Measurements from ENCODE around the gene GGA1.
"Not testable (repeated sequence)": the region's sequence is repeated elsewhere in the genome, so short reads cannot be mapped to it uniquely, and the experiment has no call there.

The GGA1 gene

DNA sequence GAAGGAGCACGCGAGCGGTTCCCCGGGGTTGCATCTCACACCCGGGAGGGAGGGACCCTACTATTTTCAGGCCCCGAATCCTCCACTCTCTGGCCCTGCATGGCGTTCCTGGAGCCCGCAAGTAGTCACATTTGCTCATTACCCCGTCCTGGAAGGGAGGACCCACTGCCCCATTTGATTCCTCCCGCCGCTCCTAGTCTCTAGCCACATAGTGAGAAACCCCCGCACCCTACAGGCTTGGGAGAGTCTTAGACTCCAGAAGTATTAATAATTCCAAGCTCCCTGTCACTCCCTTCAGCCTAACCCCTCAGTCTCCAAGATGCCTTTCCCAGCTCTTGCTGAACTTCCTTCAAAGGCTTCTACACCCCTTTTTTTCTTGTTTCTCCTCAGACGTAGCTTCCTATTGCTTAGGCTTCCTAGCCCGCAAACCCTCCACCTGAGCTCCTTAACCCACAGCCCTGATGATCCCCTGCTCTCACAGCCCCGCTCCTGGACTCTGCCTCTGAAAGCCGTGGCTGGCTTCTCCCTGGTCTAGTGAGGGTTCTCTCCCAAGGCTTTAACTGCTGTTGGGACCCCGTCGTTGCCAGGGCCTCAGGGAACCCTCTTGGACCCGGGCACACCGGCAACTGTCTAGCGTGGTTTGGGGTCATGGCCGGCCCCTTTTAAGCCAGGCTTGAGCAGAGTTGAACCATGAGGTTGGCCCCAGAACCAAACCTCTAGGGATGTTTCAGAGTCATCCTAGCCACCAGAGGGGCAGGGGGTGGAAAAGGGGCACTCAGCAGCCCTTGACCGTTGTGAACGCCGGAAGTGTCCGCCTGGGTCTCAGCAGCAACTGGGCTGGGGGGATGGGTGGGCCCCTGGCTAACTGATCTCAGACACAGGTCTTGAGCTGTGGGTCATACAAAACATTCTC lies 862 bp downstream of the GGA1 start:
- DNase-seq (ENCODE audit: low read depth in 2 of 2): no peak

DNA sequence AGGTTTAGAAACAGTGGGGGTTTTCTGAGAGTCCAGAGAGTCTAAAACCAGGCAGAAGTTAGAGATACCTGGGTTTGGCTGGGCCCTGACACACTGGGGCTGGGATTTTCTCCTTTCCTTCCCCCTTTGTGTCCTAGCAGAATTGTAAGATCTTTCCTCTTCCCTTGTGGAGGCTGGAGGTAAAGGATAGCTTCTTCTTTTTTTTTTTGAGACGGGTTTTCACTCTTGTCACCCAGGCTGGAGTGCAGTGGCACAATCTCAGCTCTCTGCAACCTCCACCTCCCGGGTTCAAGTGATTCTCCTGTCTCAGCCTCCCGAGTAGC lies 1.5 kb downstream of the GGA1 start:
- not testable (repeated sequence) for DNase-seq (ENCODE audit: low read depth in 2 of 2)

DNA sequence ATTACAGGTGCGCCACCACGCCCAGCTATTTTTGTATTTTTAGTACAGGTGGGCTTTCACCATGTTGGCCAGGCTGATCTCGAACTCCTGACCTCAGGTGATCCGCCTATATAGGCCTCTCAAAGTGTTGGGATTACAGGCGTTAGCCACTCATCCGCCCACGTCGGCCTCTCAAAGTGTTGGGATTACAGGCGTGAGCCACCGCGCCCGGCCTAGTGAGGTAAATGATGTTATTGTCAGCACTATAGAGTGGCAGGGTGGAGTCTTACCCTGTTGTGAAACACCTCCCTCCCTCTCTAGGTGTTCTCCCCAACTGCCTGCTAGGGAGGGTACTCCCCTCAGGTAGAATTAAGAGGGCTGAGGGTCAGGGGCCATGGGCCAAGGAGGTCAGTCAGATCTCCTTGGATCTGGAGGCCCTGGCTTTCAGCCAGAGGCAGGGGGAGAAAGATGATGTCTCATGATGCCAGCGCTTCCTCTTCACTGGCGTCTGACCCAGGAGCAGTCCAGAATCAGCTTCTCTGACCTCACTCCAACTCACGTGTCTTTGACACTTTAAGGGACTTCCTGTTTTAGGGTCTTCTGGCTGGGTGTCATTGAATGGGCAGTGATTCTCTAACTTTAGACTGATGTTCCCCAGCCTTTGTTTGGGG lies 2.0 kb downstream of the GGA1 start:
- DNase-seq (ENCODE audit: low read depth in 2 of 2): no peak

DNA sequence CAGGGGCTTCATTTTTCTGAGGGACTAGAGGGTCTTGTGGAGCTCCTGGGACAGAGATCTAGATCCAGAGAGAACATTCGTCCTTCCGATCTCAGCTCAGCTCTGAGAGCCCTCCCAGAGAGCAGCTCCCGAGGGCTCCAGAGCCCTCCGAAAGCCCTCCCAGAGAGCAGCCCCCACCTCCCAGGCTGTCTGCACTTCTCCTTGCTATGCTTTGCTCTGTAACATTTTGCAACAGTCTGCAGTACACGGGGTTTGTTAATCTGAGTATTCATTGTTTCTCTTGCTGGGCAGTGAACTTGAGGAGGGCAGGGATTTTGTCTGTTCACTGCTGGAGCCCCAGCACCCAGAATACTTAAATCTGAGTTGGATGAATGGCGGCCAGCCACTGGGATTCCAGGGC lies 2.6 kb downstream of the GGA1 start:
- DNase-seq (ENCODE audit: low read depth in 2 of 2): no peak

DNA sequence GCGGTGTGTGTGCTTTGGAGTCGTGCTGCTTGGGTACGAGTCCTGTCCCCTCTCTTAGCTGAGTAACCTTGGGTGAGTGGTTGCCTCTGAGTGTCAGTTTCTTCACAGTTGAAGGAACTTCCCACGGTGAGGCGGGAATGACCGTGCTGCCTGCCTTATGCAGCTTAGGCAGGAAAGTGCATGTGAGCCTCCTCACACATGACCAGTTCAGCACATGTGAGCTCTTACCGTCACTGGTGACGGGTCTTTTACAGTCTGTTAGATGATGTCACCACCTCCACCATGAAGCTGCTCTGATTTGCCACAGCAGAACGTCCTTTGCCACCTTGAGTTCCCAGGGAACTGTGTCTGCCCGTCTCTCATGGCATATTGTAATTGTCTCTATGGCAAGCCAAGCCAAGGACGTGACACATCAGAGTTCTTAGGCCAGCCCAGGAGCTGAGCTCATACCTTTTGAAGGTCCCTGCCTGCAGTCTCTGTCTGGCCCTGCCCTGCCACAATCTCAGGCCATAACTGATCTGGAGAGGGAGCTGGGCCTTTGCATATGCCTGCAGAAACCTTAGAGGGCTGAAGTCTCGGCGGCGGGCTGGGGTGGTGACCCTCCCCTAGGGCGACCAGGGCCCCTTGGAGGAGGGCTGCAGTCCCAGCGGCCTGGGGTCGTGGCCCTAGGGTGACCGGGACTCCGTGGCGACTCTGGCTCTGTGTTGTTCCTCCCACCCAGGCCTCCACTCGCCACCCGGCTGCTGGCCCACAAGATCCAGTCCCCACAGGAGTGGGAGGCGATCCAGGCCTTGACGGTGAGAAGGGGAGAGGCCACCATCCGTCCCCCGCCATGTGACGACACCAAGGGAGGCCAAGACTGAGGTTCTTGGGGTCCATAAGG lies 7.8 kb downstream of the GGA1 start:
- DNase-seq (ENCODE audit: low read depth in 2 of 2): no peak

DNA sequence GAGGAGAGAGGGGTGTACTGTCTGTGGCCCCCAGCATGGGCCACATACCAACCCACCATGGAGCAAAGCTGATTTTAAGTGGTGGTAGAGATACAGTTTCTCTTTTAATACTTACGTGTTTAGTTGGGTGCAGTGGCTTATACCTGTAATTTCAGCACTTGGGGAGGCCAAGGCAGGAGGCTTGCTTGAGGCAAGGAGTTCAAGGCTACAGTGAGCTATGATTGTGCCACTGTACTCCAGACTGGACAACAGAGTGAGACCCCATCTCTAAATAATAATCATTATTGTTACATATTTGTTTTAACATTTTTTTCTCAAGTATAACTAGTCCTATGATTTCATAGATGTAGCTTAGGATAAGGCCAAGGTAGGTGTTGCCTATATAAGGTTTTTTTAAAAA lies 8.8 kb downstream of the GGA1 start:
- DNase-seq (ENCODE audit: low read depth in 2 of 2): no peak

DNA sequence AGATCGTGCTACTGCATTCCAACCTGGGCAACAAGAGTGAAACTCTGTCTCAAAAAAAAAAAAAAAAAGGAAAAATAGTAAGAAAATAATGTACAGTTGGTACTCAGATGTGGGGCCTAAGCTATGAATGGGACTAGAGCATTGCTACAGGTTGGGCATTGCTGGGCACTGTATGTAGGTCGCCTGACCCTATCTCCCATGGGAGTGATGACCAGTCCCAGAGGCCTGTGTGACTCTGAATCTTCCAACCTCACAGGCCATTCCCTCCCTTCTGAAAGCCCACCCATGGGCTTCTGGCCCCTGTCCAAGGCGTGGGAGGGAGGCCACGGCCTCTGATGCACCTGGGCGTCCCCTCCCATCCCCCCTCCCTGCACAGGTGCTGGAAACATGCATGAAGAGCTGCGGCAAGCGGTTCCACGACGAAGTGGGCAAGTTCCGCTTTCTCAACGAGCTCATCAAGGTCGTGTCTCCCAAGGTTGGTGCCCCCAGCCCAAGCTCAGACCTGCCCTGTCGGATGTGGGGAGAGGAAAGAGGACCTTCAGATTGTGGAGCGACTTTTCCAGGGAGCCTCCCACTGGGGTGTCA lies 9.5 kb downstream of the GGA1 start:
- DNase-seq (ENCODE audit: low read depth in 2 of 2): no peak

DNA sequence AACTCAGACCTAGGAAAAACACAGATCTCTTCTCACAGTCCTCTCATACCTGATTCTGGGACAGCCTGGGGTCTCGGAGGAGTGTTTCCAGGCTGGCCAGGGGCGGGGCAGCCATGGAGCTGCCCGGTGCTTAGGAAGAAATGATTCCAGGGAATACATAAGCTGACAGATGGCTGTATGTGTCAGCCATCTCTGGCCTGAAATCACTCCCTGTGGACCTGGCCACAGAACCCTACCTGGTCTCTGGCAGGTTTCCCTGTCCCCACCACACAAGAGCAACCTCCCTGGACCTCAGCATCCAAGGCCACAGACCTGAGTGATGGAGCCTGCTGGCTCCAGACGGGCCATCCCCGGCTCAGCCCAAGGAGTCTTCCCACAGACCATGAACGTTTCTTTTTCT lies 10.0 kb downstream of the GGA1 start:
- no peak for DNase-seq (ENCODE audit: low read depth in 2 of 2)

DNA sequence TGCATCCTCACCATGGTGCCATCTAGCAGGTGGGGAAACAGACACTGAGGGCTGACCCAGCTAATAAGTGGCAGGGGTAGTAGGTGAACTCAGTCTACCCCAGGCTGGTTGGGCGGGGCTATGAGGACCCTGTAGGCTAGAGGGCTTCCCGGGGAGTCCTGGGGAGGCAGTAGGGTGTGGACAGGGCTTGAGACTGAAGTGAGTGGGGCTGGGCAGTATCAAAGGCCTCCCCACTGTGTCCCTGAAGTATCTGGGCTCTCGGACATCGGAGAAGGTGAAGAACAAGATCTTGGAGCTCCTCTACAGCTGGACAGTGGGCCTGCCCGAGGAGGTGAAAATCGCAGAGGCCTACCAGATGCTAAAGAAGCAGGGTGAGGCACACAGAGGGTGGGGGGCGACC lies 11.4 kb downstream of the GGA1 start:
- no peak for DNase-seq (ENCODE audit: low read depth in 2 of 2)

DNA sequence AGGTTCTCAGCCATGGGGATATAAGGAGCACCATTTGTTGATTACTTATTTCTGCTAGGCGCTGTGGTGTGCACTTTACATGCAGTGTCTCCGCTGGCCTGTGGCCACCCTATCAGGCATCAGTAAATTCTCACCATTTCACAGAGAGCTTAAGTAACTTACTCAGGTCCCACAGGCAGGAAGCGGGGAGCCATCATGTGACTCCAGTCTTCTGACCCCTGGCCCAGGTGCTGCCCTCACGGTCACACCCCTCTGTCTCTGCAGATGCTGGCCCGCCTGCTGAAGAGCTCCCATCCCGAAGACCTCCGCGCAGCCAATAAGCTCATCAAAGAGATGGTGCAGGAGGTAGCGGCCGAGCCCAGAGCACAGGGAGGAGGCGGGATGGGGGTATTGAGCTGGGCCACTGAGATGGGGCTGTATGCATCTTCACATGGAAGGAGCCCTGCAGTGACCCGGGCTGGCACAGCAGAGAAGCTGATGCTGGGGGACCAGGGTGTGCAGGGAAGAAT lies 12.8 kb downstream of the GGA1 start:
- DNase-seq (ENCODE audit: low read depth in 2 of 2): no peak

DNA sequence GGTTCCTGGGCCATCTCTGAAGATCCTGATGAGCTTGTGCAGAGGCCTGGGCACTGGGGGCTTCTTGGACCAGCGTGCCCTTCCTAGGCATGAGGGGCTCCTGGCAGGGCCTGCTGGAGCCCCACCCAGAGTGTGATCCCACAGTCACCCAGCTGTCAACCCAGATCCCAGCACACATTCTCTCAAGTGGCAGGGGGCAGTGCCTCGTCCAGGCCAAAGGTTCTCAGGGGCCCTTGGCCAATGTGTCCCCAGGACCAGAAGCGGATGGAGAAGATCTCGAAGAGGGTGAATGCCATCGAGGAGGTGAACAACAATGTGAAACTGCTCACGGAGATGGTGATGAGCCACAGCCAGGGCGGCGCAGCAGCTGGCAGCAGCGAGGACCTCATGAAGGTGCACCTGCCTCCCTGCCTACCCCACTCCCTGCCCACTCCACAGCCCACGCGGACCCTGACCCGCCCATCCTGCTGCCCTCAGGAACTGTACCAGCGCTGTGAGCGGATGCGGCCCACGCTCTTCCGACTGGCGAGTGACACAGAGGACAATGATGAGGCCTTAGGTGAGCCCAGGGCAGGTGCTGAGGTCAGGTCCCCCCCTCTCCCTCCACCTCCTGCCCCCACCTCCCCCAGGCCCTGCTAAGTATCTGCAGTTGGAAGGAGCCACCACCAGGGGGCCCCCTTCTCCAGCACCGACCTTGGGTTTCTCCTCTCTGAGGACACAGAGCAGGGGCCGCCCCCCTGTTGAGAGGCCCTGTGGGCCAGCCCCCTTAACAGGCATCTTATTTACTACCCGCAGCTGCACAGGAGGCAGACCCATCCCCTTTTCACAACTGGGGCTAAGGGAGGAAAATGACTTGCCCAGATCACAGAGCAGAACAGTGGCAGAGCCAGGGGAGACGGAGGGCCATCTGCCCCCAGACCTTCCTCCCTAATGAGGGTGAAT lies 14.7 kb downstream of the GGA1 start:
- DNase-seq (ENCODE audit: low read depth in 2 of 2): no peak

DNA sequence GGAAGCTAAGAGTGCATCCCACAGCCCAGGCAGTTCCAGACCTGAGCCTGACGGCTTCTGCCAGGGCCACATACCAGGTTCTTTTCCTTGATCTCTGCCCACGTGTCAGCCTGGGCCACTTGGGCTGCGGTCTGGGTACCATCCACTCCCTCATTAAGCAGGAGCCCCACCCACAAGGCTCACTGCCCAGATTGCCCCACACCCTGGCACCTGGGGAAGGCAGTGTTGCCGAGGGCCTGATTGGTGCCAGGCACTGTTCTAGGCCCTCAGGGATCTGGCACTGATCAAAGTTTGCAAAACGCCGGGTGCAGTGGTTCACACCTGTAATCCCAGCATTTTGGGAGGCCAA lies 15.4 kb downstream of the GGA1 start:
- no peak for DNase-seq (ENCODE audit: low read depth in 2 of 2)

DNA sequence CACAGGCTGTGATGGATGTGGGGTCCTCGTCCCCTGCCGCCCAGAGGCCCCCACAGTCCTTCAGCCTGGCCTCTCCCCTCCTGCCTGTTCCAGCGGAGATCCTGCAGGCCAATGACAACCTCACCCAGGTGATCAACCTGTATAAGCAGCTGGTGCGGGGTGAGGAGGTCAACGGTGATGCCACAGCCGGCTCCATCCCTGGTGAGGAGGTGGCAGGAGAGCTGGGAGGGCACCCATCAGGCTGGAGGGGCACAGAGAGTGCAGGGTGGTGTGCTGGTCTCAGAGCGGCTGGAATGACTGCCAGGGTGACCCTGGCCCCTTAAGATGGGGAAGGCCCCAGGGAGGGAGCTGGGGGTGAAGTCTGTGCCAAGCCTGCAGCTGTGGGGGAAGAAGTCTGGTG lies 16.2 kb downstream of the GGA1 start:
- DNase-seq (ENCODE audit: low read depth in 2 of 2): no peak

DNA sequence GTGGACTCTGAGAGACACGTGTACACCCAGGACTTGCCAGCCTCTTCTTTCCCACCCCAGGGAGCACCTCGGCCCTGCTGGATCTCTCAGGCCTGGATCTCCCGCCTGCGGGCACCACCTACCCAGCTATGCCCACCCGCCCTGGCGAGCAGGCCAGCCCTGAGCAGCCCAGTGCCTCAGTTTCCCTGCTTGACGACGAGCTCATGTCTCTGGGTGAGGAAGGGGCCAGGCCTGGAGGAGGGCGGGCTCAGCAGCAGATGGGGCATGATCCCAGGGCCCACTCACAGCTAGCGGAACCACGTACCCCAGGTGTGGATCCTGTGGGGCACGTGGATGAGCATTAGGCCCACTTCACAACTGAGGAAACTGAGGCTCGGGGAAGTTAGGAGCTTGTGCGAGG lies 17.1 kb downstream of the GGA1 start:
- DNase-seq (ENCODE audit: low read depth in 2 of 2): no peak

DNA sequence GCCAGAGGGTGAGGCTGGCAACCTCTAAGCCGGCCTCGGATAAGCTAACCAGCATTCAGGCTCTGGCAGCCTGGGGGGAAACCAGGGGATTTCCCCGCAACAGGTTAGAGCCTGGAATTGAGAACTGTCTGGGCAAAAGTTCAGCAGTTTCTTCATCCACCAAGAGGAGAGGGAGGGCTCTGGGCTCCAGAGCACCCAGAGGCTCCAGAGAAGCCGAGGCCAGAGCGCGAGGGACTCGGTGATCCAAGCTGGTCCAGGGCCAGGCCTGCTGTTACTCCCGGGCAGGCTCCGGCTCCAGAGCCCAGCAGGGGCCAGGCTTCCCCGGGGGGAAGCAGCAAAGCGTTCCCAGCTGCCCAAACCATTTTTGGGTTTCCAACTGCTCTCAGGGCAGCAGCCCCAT lies 17.5 kb downstream of the GGA1 start:
- DNase-seq (ENCODE audit: low read depth in 2 of 2): no peak

DNA sequence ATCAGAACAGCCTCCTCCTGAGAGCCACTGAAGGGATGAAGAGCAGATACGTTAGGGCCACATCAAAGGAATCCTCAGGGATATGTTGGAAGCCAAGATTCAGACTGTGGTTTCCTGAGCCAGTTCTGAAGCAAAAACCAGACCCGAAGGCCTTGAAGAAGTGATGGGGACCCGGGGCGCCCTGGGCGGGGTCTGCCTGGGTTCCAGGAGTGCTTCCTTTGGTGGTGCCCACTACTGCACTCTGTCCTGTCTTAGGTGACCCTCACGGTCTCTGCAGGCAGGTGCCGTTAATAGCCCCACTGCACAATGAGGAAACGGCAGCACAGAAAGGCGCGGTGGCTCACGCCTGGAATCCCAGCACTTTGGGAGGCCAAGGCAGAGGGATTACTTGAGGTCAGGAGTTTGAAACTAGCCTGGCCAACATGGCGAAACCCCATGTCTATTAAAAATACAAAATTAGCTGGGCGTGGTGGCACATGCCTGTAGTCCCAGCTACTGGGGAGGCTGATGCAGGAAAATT lies 18.0 kb downstream of the GGA1 start:
- DNase-seq (ENCODE audit: low read depth in 2 of 2): no peak

DNA sequence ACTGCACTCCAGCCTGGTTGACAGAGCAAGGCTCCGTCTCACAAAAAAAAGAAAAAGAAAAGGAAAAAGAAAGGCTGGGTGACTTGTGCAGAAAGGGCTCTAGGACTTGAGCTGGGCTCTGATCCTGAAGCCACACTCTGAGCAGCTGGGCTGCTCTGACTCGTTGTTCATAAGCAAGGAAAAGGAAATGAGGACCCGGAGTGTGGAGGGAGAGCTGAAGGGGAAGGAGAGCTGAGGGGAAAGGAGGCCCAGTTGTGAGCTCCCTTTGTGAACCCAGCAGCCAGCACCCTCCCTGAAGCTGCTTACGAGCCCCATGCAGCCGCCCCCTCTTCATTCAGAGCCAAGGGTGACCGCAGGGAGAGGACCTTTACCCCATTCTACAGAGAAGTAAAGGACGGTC lies 18.5 kb downstream of the GGA1 start:
- DNase-seq (ENCODE audit: low read depth in 2 of 2): no peak

DNA sequence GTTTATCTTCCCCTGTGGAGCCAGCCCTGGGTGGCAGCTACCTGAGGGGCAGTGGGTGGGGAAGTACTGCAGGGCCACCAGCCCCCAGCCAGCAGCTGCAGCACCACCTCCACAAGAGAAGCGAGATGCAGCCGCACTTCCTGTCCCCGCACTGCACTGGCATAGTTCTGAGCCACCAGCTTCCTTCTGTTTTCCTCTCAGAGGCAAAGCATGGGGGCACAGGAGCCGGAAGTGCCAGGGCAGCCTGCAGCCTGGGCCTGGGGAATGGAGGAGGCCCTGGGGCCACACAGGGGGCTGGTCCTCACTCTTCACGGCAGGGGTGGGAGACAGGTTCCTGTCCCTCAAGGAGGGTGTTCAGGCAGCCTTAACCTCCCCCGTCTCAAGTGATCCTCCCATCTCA lies 18.9 kb downstream of the GGA1 start:
- no peak for DNase-seq (ENCODE audit: low read depth in 2 of 2)

DNA sequence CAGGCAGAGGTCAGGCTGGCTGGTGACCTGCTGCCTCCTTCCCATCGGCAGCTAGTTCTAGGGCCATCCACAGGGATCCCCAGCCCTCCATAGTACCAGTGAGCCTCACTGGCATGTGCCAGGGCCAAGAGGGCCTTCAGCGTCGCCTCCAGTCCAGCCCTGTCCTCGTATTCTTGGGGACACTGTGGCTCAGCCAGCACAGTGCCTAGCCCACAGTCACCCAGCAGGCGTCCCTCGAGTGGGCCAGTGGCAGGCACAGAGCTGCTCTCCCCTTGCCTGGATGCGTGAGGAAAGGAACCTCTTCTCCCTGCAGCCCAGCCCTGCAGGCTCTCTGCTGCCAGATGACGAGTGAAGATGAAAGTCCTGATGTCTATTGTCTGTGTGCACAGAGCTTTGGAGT lies 20.2 kb downstream of the GGA1 start:
- DNase-seq (ENCODE audit: low read depth in 2 of 2): no peak

DNA sequence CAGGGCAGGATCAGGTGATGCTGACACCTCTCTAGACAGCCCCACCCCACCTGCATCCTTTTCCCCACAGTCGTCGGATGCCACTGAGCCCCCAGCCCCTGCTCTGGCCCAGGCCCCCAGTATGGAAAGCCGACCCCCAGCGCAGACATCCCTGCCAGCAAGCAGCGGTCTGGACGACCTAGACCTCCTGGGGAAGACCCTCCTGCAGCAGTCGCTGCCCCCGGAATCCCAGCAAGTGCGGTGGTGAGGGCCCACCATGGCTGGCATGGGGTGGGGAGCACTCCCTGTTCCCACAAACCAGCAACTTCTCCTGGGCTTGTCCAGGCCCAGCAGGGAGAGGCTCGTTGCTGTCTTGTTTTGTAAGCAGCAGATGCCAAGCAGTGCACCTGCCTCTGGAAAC lies 21.3 kb downstream of the GGA1 start:
- DNase-seq (ENCODE audit: low read depth in 2 of 2): no peak
